H1 (cell line): ENCODE measurements around the gene SLC9B2. TPM values are rescaled to one million over a fixed set of nuclear protein-coding genes. Genes with fewer than 3 reads are reported as not detected.
A peak's percentile ranks its signal among the peaks of the same experiment; 100 is the strongest.

ENCODE experiments used
- CTCF ChIA-PET: fragments of 300-600 bp; sonication (Branson Sonifier 250); formaldehyde crosslinking; loops from one replicate; lab custom pipeline; 2021; ENCODE audit not compliant: partially characterized antibody; lab: Charles Lee
- POLR2A ChIA-PET: fragments of 300-600 bp; sonication (Branson Sonifier 250); formaldehyde crosslinking; loops from one replicate; lab custom pipeline; 2021; ENCODE audit warnings: inconsistent platforms; ENCODE audit not compliant: partially characterized antibody; lab: Charles Lee
- DNase-seq, 2 experiments: peaks; one replicate each; pipeline versions ENCODE4 v3.0.0 to v3.0.0-alpha.2; 2010 to 2022; ENCODE audit warnings: low spot score in 2 of 2, low read depth in 1 of 2, mixed read lengths in 1 of 2
- FAIRE-seq: peaks from 2 replicates; lab custom pipeline; 2011; peaks lifted over from hg19 to GRCh38; lab: Jason Lieb, UNC
- H2AFZ ChIP-seq: 2 replicates; pipeline ENCODE4 v1.8.1; 2012; ENCODE audit warnings: low read length, inconsistent platforms
- H2AK5ac ChIP-seq: 2 replicates; pipeline ENCODE4 v1.6.1; 2013; ENCODE audit warnings: low read depth, low read length
- H2BK120ac ChIP-seq: replicated peaks from 2 replicates; pipeline ENCODE3; 2013; ENCODE audit warnings: low read depth, low read length, inconsistent platforms
- H2BK12ac ChIP-seq: 2 replicates; pipeline ENCODE4 v1.6.1; 2013; ENCODE audit warnings: low read depth, low read length
- H2BK15ac ChIP-seq: 2 replicates; pipeline ENCODE4 v1.6.1; 2013; ENCODE audit warnings: low read length
- H2BK20ac ChIP-seq: 2 replicates; pipeline ENCODE4 v1.6.1; 2013; ENCODE audit warnings: low read length
- H2BK5ac ChIP-seq: 2 replicates; pipeline ENCODE4 v1.6.1; 2013; ENCODE audit warnings: low read depth, low read length
- H3K14ac ChIP-seq: 2 replicates; pipeline ENCODE4 v1.6.1; 2013; ENCODE audit warnings: inconsistent platforms; ENCODE audit not compliant: insufficient read length
- H3K18ac ChIP-seq: 2 replicates; pipeline ENCODE4 v1.6.1; 2013; ENCODE audit warnings: low read length; ENCODE audit errors: extremely low read depth
- H3K23ac ChIP-seq: 2 replicates; pipeline ENCODE4 v1.6.1; 2013; ENCODE audit warnings: inconsistent platforms; ENCODE audit not compliant: insufficient read length
- H3K23me2 ChIP-seq: 2 replicates; pipeline ENCODE4 v1.6.1; 2013; ENCODE audit warnings: low read depth, low read length
- H3K27ac ChIP-seq: 2 replicates; pipeline ENCODE4 v1.6.1; 2011; ENCODE audit warnings: low read depth, low read length, inconsistent platforms
- H3K27me3 ChIP-seq, 4 experiments: replicated peaks in 1 of 4; 1 replicate in 1 of 4; 2 replicates in 3 of 4; pipeline versions ENCODE4 v1.6.1 to v1.8.1; 2011 to 2013; ENCODE audit warnings: low read length in 3 of 4, mild to moderate bottlenecking in 3 of 4, inconsistent platforms in 2 of 4, mixed read lengths in 2 of 4, moderate library complexity in 1 of 4; ENCODE audit not compliant: control insufficient read depth in 3 of 4, insufficient read depth in 3 of 4; ENCODE audit errors: extremely low read depth in 1 of 4
- H3K36me3 ChIP-seq, 4 experiments: 2 replicates each; pipeline versions ENCODE4 v1.6.1 to v1.8.1; 2011 to 2013; ENCODE audit warnings: mild to moderate bottlenecking in 4 of 4, low read length in 3 of 4, moderate library complexity in 2 of 4, control low read depth in 1 of 4, inconsistent platforms in 1 of 4; ENCODE audit not compliant: insufficient read depth in 4 of 4, control insufficient read depth in 2 of 4
- H3K4ac ChIP-seq: replicated peaks from 2 replicates; pipeline ENCODE3; 2013; ENCODE audit warnings: low read length, low read depth, mixed read lengths, inconsistent platforms; ENCODE audit not compliant: insufficient read length
- H3K4me1 ChIP-seq, 4 experiments: replicated peaks in 1 of 4; 1 replicate in 1 of 4; 2 replicates in 3 of 4; pipeline versions ENCODE4 v1.6.1 to v1.8.1; 2011 to 2013; ENCODE audit warnings: low read length in 3 of 4, inconsistent platforms in 2 of 4, mixed read lengths in 1 of 4; ENCODE audit not compliant: insufficient read depth in 4 of 4, control insufficient read depth in 3 of 4
- H3K4me2 ChIP-seq, 2 experiments: 2 replicates each; pipeline versions ENCODE4 v1.6.1 to v1.8.1; 2011 to 2013; ENCODE audit warnings: low read depth in 2 of 2, low read length in 2 of 2, control low read depth in 1 of 2, inconsistent platforms in 1 of 2, mild to moderate bottlenecking in 1 of 2; ENCODE audit not compliant: insufficient read depth in 1 of 2
- H3K4me3 ChIP-seq, 4 experiments: fragments of 200-600, 300-600 bp in 1 of 4; sonication (generic), shearing (Covaris generic), sonication (Bioruptor Twin) in 1 of 4; 2 replicates each; pipeline versions ENCODE4 v1.5.1 to v1.8.1; 2011 to 2016; ENCODE audit warnings: low read length in 4 of 4, low read depth in 3 of 4, control low read depth in 2 of 4, inconsistent platforms in 2 of 4, mild to moderate bottlenecking in 2 of 4, mixed read lengths in 1 of 4, moderate library complexity in 1 of 4; ENCODE audit not compliant: insufficient read depth in 2 of 4; ENCODE audit errors: extremely low read depth in 1 of 4
- H3K56ac ChIP-seq: replicated peaks from 2 replicates; pipeline ENCODE3; 2013; ENCODE audit warnings: low read depth, mild to moderate bottlenecking, mixed read lengths, low read length, inconsistent platforms; ENCODE audit not compliant: insufficient read length
- H3K79me1 ChIP-seq: 2 replicates; pipeline ENCODE4 v1.6.1; 2013; ENCODE audit warnings: low read depth, low read length, control low read depth
- H3K79me2 ChIP-seq, 2 experiments: 2 replicates each; pipeline versions ENCODE4 v1.6.1 to v1.8.1; 2012 to 2013; ENCODE audit warnings: low read length in 2 of 2, mild to moderate bottlenecking in 2 of 2, inconsistent platforms in 1 of 2; ENCODE audit not compliant: insufficient read depth in 2 of 2, control insufficient read depth in 1 of 2
- H3K9ac ChIP-seq, 4 experiments: replicated peaks in 1 of 4; 1 replicate in 1 of 4; 2 replicates in 3 of 4; pipeline versions ENCODE4 v1.6.1 to v1.8.1; 2011 to 2013; ENCODE audit warnings: low read depth in 3 of 4, low read length in 3 of 4, control low read depth in 2 of 4, mild to moderate bottlenecking in 2 of 4, moderate library complexity in 2 of 4, inconsistent platforms in 1 of 4; ENCODE audit errors: extremely low read depth in 1 of 4
- H3K9me3 ChIP-seq, 2 experiments: 2 replicates each; pipeline versions ENCODE4 v1.6.1 to v1.8.1; 2012 to 2013; ENCODE audit warnings: mild to moderate bottlenecking in 2 of 2, moderate library complexity in 2 of 2, control low read depth in 1 of 2, inconsistent platforms in 1 of 2, low read depth in 1 of 2, low read length in 1 of 2, mixed read lengths in 1 of 2; ENCODE audit not compliant: insufficient read depth in 2 of 2
- H4K20me1 ChIP-seq, 2 experiments: replicated peaks in 1 of 2; 2 replicates each; pipeline versions ENCODE3 to v1.8.1; 2011 to 2013; ENCODE audit warnings: inconsistent platforms in 2 of 2, low read length in 2 of 2, mild to moderate bottlenecking in 1 of 2; ENCODE audit not compliant: insufficient read depth in 2 of 2, control insufficient read depth in 1 of 2
- H4K5ac ChIP-seq: 2 replicates; pipeline ENCODE4 v1.6.1; 2013; ENCODE audit warnings: low read length, low read depth, mixed read lengths, inconsistent platforms; ENCODE audit not compliant: insufficient read length
- H4K8ac ChIP-seq: 2 replicates; pipeline ENCODE4 v1.8.0; 2013; ENCODE audit warnings: mild to moderate bottlenecking, moderate library complexity, low read length, inconsistent platforms; ENCODE audit not compliant: insufficient read depth; ENCODE audit errors: extremely low read depth
- H4K91ac ChIP-seq: replicated peaks from 2 replicates; pipeline ENCODE3; 2013; ENCODE audit warnings: low read length, mixed read lengths, inconsistent platforms; ENCODE audit not compliant: insufficient read length
- CEBPB ChIP-seq: IDR thresholded peaks from 2 replicates; pipeline ENCODE4 v1.6.1; 2012; ENCODE audit warnings: low read depth, low read length
- CTBP2 ChIP-seq: IDR thresholded peaks from 2 replicates; pipeline ENCODE4 v1.7.0; 2011; ENCODE audit warnings: borderline replicate concordance, mild to moderate bottlenecking, moderate library complexity, mixed read lengths, low read length; ENCODE audit not compliant: insufficient read depth, insufficient read length
- PHF8 ChIP-seq: fragments of 200-600 bp; sonication (generic); conservative IDR thresholded peaks from 2 replicates; pipeline ENCODE4 v1.7.1; 2012; ENCODE audit warnings: low read depth, mild to moderate bottlenecking, inconsistent platforms, low read length, moderate library complexity
- POLR2A ChIP-seq, 2 experiments: IDR thresholded peaks; 1 replicate in 1 of 2; 2 replicates in 1 of 2; pipeline ENCODE4 v1.6.1; 2011; ENCODE audit warnings: low read depth in 2 of 2, low read length in 2 of 2, mild to moderate bottlenecking in 2 of 2; ENCODE audit errors: control extremely low read depth in 1 of 2
- RXRA ChIP-seq: IDR thresholded peaks from 2 replicates; pipeline ENCODE4 v1.6.1; 2011; ENCODE audit warnings: low read depth, mild to moderate bottlenecking, low read length, moderate library complexity; ENCODE audit not compliant: insufficient read depth
- SIN3A ChIP-seq, 2 experiments: IDR thresholded peaks in 1 of 2; conservative IDR thresholded peaks in 1 of 2; 2 replicates each; pipeline ENCODE4 v1.6.1; 2011 to 2012; ENCODE audit warnings: low read length in 2 of 2, improper control_type of control experiment in 1 of 2, low read depth in 1 of 2, mild to moderate bottlenecking in 1 of 2
- SIX5 ChIP-seq: IDR thresholded peaks from 2 replicates; pipeline ENCODE4 v1.6.1; 2011; ENCODE audit warnings: mild to moderate bottlenecking, low read depth, low read length
- SP4 ChIP-seq: IDR thresholded peaks from 2 replicates; pipeline ENCODE4 v1.6.1; 2012; ENCODE audit warnings: low read length, inconsistent platforms
- SUZ12 ChIP-seq: fragments of 200-600 bp; sonication (generic); IDR thresholded peaks from 2 replicates; pipeline ENCODE4 v1.6.1; 2012; ENCODE audit warnings: mild to moderate bottlenecking, inconsistent platforms, low read length, moderate library complexity, mixed read lengths
- WGBS, 2 experiments: shearing (Covaris generic) in 1 of 2; methylation state at CpG; one replicate each; pipeline versions ENCODE4 v1.1.6 to v1.1.7; 2013 to 2015; ENCODE audit warnings: low lambda C conversion rate in 2 of 2, mixed read lengths in 2 of 2, inconsistent platforms in 1 of 2, low coverage in 1 of 2, missing lambda C conversion rate in 1 of 2; ENCODE audit not compliant: insufficient replicate concordance in 2 of 2, insufficient coverage in 1 of 2, insufficient read length in 1 of 2; ENCODE audit errors: extremely low coverage in 1 of 2, missing lambda C conversion rate in 1 of 2; 5-methylcytosine and 5-hydroxymethylcytosine counted together
- polyA plus RNA-seq, 7 experiments: library from polyadenylated mRNA; depleted of rRNA in 3 of 7; stranded (reverse) in 5 of 7; unstranded in 2 of 7; fragments of >200 nt in 5 of 7; fragments of 200-250 nt in 2 of 7; gene quantifications; 1 replicate in 5 of 7; 2 replicates in 1 of 7; 4 replicates in 1 of 7; pipeline versions ENCODE4 v1.2.1 to v1.2.3, GENCODE V29; 2011 to 2013; ENCODE audit warnings: missing spikeins in 2 of 7, mixed read lengths in 2 of 7
- total RNA-seq: library from RNA; stranded (reverse); fragmentation: NEBNext Ultra II Directional; extraction: Animal tissue kit (Norgen Biotek cat#: 25700); gene quantifications from 2 replicates; pipeline ENCODE4 v1.2.1, GENCODE V29; 2021
- TF ChIP-seq, protein P1 (sequence below): IDR thresholded peaks from 2 replicates; pipeline ENCODE4 v1.6.1; 2012; ENCODE audit warnings: low read length, inconsistent platforms

SLC9B2 gene
- total and polyA plus RNA-seq, 2 of the 8 experiments (the other 6 are each of a cell fraction or from before 2014, with no cell fraction given), result 3.2 to 5.2 TPM

DNA sequence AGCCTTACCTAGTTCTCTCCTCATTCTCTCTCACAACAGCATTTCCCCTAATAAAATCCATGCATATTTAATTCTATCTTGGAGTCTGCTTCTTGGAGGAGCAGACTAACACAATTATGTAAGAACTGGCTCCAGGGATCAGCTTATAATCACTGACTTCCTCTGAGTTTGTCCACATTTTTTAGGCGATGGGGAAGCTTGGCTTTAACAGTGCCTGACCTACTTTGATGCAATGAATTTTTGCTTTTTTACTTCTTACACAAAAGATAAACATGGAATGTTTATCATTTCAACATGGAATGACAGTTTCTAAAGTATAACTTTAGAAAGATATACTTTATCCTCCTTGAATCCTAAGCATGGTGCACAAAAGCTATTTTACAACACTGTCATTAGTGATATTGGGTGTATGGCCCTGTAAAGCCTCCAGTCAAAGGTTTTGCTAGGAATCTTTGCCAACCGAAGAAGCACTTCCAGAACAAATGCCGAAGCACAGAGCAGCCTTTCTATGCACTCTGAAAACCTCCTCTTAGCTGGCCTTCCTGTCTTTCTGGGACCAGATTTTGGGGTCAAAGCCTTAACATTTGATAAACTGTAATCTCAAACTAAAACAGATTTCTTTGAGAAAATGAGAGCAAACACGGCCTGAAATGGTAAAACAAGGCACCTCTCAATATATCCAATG is 22.3 kb upstream of the SLC9B2 start:
- no peak overlapping the region for H3K23ac ChIP-seq
- no peaks in the 10 kb centered on the region for H3K4me1 ChIP-seq
- H3K23me2 ChIP-seq, result 0 out of 2 replicates have a peak, but pooled peaks cover 5% of the 10 kb centered on the region
- H3K4me3 ChIP-seq, result peak overlapping the region; percentile 32 to 76 (median 44)
- H3K18ac ChIP-seq, result no peak overlapping the region
- H4K91ac ChIP-seq, result no peak overlapping the region
- peaks cover 0 to 2% (median 0%) of the 10 kb centered on the region in 4 experiments; a peak in 2 of 8 replicates for H3K36me3 ChIP-seq
- H3K27me3 ChIP-seq, result no peaks in the 10 kb centered on the region
- peak overlapping the region; percentile 24 to 64 for H3K4me2 ChIP-seq
- no peak overlapping the region for H2AK5ac ChIP-seq
- no peaks in the 10 kb centered on the region for H3K9me3 ChIP-seq
- H2BK15ac ChIP-seq, result no peak overlapping the region
- no peaks in the 10 kb centered on the region for H4K20me1 ChIP-seq
- WGBS, 2 experiments, result 79% methylated on average over 4 of the region's 4 CpGs; no CpG with 5 or more reads in 1 of the 2 experiments
- H4K8ac ChIP-seq, result peak overlapping the region; percentile 7; the same call in 1 of the 2 replicates
- DNase-seq, result no peak
- ChIA-PET POLR2A (interaction anchor here (1.3 to 1.6 kb wide), 2 partner anchors 282 to 849 kb away, joined by 3 to 8 read pairs; no protein-coding TSS in a partner anchor), CTCF (interaction anchor here (0.9 to 5.2 kb wide), 9 partner anchors 10 to 369 kb away, joined by 3 to 51 read pairs (median 4); no protein-coding TSS in a partner anchor)
- no peak overlapping the region for H4K5ac ChIP-seq
- no peaks in the 10 kb centered on the region for H3K79me2 ChIP-seq
- no peak overlapping the region for H3K56ac ChIP-seq
- no peak overlapping the region for H2BK12ac ChIP-seq
- H2AFZ ChIP-seq, result peak overlapping the region; percentile 82; the same call in 1 of the 2 replicates
- no peak overlapping the region for H3K14ac ChIP-seq
- FAIRE-seq, result no peak
- H3K79me1 ChIP-seq, result no peaks in the 10 kb centered on the region; the same call in 1 of the 2 replicates
- no peak overlapping the region for H2BK20ac ChIP-seq
- H3K9ac ChIP-seq, result peak overlapping the region in 2 of 4 experiments; percentile 26 to 50; a peak in 2 of 7 replicates
- H3K27ac ChIP-seq, result no peak overlapping the region
- H3K4ac ChIP-seq, result no peak overlapping the region
- no peak overlapping the region for H2BK5ac ChIP-seq
- no peak overlapping the region for H2BK120ac ChIP-seq
- TF ChIP-seq SIN3A (conservative IDR thresholded peaks at IDR 0.05 in 1 of 2, IDR thresholded peaks at IDR 0.05 in 1 of 2; ENCODE audit: low read depth in 1 of 2, low read length in 2 of 2), result no peak
- no peak for TF ChIP-seq CTBP2
- no peak for TF ChIP-seq CEBPB
- TF ChIP-seq SP4, result no peak
- TF ChIP-seq POLR2A (IDR thresholded peaks at IDR 0.05; ENCODE audit: control extremely low read depth in 1 of 2, low read depth in 2 of 2, low read length in 2 of 2), result no peak
- TF ChIP-seq PHF8, result no peak
- TF ChIP-seq, protein P1, sequence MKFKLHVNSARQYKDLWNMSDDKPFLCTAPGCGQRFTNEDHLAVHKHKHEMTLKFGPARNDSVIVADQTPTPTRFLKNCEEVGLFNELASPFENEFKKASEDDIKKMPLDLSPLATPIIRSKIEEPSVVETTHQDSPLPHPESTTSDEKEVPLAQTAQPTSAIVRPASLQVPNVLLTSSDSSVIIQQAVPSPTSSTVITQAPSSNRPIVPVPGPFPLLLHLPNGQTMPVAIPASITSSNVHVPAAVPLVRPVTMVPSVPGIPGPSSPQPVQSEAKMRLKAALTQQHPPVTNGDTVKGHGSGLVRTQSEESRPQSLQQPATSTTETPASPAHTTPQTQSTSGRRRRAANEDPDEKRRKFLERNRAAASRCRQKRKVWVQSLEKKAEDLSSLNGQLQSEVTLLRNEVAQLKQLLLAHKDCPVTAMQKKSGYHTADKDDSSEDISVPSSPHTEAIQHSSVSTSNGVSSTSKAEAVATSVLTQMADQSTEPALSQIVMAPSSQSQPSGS, result no peak
- TF ChIP-seq SUZ12, result no peak
- TF ChIP-seq RXRA, result no peak
- no peak for TF ChIP-seq SIX5
